Middle frontal gyrus (tissue), 1 donor: ENCODE results near the gene CIAO2B.
"Not testable (repeated sequence)": the region's sequence is repeated elsewhere in the genome, so short reads cannot be mapped to it uniquely, and the experiment has no call there.

Experiments
- DNase-seq: peaks from one replicate; pipeline ENCODE4 v3.0.0-alpha.2; 2015; ENCODE audit warnings: low spot score; ENCODE audit errors: extremely low spot score

The CIAO2B gene

DNA sequence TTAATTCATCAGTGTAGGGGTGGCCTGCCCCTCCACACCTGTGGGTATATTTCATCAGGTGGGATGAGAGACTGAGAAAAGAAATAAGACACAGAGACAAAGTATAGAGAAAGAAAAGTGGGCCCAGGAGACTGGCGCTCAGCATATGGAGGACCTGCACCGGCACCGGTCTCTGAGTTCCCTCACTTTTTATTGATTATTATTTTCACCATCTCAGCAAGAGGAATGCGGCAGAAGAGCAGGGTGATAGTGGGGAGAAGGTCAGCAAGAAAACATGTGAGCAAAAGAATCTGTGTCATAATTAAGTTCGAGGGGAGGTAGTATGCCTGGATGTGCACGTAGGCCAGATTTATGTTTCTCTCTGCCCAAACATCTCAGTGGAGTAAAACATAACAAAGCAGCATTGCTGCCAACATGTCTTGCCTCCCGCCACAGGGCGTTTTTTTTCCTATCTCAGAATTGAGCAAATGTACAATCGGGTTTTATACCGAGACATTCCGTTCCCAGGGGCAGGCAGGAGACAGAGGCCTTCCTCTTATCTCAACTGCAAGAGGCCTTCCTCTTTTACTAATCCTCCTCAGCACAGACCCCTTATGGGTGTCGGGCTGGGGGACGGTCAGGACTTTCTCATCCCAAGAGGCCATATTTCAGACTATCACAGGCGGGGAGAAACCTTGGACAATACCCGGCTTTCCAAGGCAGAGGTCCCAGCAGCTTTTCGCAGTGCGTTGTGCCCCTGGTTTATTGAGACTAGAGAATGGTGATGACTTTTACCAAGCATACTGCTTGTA lies 21.4 kb upstream of the CIAO2B start:
- not testable (repeated sequence) for DNase-seq

DNA sequence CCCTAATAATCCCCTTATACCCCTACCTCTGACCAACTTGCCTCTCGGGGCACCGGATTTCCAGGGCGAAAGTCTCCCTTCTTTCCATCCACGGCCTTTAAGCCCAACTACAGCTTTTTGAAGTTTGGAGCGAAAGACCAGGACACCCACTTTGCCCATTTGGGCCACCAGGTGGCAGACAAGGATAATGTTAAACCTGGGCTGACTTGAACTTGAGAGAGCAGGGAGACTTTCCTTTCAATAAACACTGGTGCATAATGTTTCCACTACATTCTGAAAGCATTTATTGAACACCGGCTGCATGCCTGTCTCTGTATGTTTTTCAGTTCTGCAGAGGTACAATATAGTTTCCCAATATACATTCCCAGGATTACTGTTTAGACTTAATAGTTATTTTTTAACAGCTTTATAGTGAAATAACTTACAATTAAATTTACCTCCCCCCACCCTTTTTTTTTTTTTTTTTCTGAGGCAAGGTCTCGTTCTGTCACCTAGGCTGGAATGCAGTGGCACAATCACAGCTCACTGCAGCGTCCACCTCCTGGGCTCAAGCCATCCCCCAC lies 20.0 kb upstream of the CIAO2B start:
- DNase-seq = peak; percentile 68

DNA sequence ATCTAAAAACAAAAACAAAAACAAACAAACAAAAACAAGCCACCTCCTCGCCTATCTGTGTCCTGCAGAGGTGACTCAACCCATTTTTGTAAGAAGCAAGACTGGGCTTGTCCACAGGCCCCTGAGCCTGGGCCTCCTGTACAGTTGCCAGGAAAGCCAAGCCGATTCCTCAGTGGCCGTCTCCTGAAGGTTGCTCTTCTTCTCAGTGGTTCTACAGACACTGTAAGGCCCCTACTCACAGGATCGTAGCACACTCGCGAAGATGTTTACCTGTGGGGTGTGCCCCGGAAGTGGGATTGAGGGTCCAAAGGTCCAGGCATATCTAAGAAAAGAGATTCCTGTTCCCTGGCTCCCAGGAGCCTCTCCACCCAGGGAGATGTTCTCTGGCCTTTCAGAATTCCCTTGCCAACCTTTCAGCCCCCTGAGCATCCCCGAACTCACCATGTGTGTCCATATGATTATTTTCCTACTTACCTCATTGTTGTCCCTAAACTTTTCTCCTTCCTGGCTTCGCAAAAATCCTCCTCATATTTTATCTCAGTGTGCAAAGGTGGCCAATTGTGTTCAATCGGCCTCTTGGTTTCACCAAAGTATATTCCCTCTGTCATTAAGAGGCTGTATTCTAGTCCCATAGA lies 19.4 kb upstream of the CIAO2B start:
- DNase-seq = no peak

DNA sequence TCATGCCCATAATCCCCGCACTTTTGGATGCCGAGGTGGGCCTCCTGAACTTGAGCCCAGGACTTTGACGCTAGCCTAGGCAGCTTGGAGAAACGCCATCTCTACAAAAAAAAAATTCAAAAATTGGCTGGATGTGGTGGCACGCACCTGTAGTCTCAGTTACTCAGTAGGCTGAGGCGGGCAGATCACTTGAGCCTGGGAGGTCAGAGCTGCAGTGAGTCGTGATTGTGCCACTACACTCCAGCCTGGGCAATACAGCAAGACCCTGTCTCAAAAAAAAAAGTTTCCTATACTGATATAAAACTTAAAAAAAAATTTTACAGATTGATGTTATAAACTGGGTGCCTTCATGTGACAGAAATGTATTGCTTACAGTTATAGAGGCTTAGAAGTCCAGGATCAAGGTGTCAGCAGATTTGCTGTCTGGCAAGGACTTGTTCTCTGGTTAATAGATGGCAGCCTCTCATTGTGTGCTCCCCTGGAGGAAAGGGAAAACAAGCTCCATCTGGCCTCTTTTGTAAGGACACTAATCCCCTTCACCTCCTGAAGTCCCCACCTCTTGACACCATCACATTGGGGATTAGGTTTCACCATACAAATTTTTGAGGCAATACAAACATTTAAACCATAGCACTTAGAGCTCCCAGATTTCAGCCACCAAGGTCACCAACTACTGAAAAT lies 18.4 kb upstream of the CIAO2B start:
- no peak for DNase-seq

DNA sequence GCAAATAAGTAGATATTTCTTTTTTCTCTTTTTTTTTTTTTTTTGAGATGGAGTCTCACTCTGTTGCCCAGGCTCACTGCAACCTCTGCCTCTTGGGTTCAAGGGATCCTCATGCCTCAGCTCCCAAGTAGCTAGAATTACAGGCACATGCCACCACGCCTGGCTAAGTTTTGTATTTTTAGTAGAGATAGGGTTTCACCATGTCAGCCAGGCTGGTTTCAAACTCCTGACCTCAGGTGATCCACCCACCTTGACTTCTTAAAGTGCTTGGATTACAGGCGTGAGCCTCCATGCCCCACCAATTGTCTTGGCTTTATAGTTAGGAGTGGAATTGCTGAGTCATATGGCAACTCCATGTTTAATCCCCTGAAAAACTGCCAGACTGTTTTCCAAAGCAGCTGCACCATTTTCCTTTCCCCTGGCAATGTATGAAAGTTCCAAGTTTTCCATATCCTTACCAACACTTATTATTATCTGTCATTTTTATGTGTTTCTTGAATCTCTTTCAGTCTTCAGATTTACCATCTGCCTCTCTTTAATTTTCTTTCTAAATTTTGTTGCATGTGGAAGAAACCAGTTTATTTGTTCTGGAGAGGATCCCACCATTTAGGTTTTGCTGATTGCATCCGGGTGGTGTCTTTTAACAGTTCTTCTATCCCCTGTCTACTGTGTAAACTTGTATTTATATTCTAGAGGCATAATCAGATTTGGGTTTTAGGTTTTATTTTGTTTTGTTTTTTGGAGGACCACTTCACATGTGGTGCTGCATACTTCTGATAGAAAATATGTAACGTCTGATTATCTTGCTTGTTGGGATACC lies 17.0 kb upstream of the CIAO2B start:
- DNase-seq = no peak

DNA sequence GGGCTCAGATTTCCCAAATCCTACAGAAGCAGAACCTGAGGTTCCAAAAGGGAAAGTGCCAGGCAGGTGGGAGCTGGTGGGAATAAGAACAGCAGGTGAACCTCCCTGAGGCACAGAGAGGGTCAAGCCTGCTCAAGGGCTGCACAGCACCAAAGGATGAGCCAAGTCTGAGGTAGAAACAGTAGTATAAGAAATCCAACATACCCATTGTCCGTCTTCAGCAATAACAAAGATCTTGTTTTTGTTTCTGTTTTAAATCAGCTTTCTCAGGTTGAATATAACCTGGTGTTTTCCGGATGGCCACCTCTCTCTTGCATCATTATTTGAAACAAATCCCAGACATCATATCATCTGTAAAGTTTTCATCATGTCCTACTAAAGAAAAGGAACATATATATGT lies 16.2 kb upstream of the CIAO2B start:
- no peak for DNase-seq

DNA sequence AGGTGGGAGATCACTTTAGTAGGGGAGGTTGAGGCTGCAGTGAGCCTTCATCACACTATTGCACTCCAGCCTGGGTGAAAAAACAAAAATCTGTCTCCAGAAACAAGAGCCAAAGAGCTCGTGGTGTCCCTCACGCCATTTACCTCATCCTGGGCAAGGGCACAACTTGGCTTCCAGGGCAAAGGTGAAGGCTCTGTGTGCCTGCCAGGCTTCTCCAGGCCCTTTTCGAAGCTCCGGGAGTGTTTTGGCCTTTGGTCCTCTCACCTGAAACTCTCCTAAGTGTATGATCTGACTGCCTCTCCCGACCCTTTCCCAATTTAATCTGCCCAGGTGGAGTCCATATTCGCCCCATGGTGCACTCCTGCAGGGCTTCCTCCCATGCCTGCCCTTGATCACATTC lies 15.3 kb upstream of the CIAO2B start:
- DNase-seq = no peak

DNA sequence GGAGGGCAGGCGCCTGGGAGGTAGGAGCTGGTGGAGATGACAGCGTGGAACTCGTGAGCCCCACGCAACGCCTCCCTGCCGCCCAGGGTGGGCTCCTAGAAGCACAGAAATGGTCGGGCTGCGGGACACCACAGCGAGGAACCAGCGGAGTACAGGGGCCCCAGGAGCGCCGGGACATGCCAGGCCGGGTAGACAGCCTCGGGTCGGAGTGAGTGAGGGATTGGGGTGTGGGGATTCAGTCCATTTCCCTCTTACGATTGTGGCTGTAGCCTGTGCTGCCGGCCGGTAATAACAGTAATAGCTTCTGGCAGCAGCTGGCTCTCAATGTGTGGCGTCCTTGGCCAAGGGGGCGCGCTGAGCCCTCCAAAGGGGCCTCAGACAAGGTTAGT lies 14.6 kb upstream of the CIAO2B start:
- DNase-seq = no peak

DNA sequence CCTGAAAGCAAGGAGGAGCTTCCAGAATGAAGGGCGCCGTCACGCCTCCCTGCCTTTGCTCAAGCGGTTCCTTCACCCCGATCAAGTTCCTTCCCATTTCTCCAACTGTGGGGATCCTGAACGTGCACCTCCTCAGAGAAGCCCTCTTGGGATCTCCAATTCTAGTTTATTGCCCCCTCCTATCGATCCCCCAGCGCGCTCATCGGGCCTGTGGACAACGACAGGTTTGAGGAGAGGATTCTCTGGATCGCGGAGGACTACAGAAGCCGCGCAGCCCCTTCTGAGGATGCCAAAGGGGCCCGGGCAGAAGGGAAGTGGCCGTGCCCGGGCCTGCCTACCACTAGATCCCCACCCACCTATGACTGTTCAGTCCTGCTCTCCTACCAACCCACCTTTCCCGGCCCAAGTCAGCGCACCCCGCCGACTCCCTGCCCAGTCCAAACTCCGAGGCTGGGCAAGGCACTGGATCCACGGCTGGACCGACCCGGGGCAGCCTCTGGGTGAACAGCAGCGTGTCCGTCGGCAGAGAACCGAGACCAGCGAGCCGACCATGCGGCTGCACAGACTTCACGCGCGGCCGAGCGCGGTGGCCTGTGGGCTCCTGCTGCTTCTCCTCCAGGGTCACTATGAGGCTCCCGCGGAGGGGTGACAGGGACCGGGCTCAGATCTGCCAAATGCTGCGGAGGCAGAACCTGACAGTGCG lies 14.1 kb upstream of the CIAO2B start:
- no peak for DNase-seq

DNA sequence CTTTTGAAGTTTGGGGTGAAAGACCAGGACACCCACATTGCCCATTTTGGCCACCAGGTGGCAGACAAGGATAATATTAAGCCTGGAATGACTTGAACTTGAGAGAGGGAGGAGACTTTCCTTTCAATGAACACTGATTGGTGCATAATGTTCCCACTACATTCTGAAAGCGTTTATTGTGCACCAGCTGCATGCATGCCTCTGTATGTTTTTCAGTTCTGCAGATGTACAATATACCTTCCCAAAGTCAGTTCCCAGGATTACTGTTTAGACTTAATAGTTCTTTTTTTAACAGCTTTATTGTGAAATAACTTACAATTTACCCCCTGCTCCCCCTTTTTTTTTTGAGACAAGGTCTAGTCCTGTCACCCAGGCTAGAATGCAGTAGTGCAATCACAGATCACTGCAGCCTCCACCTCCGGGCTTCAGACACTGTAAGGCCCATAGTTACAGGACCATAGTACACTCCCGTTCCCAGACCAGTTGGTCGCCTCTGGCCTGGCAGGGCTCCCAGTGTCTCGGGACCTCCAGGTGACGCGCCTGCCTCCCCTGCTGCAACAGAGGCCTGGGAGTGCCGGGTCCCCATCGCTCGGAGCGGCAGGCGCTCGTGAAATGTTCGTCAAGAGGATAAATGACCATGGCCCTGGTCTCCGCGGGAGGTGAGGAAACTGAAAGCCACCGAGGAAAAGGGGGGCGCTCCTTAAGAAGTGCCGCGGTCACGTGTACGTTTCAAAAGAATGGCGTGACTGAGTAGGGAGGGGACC lies 13.3 kb upstream of the CIAO2B start:
- peak; percentile 77 for DNase-seq

DNA sequence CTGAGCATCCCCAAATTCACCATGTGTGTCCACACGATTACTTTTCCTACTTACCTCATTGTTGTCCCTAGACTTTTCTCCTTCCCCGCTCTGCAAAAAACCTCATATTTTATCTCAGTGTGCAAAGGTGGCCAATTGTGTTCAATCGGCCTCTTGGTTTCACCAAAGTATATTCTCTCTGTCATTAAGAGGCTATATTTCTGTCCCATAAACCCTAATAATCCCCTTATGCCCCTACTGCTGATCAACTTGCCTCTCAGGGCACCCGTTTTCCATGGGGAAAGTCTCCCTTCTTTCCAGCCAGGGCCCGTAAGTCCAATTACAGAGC lies 12.7 kb upstream of the CIAO2B start:
- DNase-seq = no peak

DNA sequence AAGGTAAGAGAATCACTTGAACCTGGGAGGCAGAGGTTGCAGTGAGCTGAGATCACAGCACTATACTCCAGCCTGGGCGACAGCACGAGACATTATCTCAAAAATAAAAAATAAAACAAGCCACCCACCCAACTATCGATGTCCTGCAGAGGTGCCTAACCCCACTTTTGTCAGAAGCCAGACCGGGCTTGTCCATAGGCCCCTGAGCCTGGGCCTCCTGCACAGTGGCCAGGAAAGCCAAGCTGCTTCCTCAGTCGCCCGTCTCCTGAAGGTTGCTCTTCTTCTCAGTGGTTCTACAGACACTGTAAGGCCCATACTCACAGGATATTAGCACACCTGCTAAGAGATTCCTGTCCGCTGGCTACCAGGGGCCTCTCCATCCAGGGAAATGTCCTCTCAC lies 12.3 kb upstream of the CIAO2B start:
- DNase-seq = no peak

DNA sequence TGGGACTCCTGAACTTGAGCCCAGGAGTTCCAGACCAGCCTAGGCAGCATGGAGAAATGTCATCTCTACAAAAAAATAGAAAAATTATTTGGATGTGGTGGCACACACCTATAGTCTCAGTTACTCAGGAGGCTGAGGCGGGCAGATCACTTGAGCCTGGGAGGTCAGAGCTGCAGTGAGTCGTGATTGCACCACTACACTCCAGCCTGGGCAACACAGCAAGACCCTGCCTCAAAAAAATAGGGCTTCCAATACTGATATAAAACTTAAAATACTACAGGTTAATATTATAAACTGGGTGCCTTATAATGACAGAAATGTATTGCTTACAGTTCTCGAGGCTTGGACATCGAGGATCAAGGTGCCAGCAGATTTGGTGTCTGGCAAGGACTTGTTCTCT lies 11.7 kb upstream of the CIAO2B start:
- no peak for DNase-seq

DNA sequence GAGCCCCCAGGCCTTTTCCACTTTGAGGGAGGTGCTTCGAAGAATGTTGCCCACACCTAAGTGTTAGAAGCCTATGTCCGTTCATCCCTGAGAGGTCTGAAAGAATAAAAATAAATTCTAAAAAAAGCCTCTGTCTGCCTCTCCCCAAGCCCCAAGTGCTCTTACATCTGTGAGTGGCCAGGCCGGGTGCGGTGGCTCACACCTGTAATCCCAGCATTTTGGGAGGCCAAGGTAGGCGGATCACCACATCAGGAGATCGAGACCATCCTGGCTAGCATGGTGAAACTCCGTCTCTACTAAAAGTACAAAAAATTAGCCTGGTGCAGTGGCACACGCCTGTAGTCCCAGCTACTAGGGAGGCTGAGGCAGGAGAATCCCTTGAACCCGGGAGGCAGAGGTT lies 10.8 kb upstream of the CIAO2B start:
- not testable (repeated sequence) for DNase-seq

DNA sequence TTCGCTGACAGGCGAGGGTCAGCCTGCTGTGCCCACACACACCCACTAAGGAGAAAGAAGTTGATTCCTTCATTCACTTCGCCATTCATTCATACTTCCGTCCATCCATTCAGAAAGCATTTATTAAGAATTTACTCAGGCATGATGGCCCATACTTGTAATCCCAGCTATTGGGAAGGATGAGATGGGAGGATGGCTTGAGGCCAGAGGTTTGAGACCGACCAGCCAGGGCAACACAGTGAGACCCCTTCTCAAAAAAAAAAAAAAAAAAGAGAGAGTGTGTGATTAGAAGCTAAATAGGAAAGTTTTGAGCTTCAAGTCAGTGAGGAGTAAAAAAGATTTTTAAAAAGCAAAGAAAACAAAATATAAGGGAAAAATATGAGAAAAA lies 9.8 kb upstream of the CIAO2B start:
- DNase-seq = no peak

DNA sequence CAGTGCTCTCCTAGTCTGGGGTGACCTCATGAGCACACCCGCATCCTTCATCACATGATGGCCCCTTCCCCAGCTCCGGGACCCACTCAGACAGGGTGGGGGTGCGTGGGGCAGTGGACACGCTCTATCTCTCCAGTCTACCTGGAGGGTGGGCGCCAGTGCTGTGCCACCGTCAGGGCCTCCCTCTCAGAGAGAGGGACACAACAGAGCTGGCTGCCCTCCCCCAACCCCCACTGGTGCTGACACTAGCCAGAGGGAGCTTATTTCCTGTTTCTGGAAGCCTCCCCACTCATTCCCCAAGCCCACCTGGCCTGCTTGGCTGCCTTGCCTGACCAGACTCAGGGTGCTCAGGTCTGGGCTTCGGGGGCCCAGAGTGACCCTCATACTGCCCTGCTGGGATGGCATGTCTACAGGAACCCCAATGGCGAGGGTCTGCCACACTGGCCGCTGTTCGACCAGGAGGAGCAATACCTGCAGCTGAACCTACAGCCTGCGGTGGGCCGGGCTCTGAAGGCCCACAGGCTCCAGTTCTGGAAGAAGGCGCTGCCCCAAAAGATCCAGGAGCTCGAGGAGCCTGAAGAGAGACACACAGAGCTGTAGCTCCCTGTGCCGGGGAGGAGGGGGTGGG lies 9.3 kb upstream of the CIAO2B start:
- no peak for DNase-seq

DNA sequence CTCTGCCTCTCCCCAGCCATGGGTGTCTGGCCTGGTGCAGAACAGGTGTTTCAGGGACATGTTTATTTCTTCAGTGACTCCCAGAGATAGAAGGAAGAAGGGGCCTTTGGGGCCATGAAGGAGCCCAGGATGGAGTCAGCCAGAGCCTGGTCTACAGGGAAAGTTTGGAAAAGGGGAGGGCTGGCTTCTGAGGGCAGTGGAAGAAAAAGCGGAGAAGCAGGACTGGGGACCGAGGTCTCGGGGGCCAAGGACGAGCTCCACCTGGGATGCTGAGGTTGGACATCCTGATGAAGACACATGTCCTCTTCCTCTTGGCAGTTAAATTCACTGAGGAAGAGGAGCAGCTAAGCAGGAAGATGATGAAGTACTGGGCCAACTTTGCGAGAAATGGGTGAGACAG lies 8.8 kb upstream of the CIAO2B start:
- DNase-seq = no peak

DNA sequence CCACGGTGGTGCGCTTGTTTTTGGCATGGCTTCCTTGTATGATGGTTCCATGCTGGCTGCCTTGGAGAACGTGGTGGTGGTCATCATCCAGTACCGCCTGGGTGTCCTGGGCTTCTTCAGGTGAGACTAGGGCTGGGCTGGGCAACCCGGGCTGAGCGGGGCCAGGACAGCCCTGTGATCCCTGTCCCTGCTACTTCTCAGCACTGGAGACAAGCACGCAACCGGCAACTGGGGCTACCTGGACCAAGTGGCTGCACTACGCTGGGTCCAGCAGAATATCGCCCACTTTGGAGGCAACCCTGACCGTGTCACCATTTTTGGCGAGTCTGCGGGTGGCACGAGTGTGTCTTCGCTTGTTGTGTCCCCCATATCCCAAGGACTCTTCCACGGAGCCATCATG lies 6.0 kb upstream of the CIAO2B start:
- DNase-seq = no peak

DNA sequence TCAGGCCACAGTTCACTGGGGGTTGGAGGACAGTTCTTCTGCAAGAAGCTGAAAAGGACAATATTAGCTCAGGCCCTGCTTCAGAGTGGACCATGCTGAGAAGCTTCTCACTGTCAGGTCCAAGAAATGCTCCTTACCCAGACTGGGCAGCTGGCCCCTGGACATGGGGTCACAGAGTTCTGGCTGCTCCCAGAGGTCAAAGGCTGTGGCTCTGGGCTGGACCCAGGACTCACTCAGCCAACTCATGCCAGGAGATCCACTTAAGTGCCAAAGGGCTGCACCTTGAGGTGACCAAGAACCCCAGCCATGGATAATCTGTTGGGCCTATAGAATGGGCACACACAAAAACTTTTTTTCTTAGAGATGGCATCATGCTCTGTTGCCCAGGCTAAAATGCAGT lies 5.2 kb upstream of the CIAO2B start:
- DNase-seq = no peak
